GM21529 (cell line): ENCODE measurements around the gene SORBS1.
A peak's percentile ranks its signal among the peaks of the same experiment; 100 is the strongest.
"Not testable (repeated sequence)": the region's sequence is repeated elsewhere in the genome, so short reads cannot be mapped to it uniquely, and the experiment has no call there.

ENCODE experiments used
- ATAC-seq: cut with Tn5 transposase; IDR thresholded peaks from one replicate; pipeline ENCODE4 v1.9.1; 2021; ENCODE audit not compliant: unreplicated experiment

The SORBS1 gene

DNA sequence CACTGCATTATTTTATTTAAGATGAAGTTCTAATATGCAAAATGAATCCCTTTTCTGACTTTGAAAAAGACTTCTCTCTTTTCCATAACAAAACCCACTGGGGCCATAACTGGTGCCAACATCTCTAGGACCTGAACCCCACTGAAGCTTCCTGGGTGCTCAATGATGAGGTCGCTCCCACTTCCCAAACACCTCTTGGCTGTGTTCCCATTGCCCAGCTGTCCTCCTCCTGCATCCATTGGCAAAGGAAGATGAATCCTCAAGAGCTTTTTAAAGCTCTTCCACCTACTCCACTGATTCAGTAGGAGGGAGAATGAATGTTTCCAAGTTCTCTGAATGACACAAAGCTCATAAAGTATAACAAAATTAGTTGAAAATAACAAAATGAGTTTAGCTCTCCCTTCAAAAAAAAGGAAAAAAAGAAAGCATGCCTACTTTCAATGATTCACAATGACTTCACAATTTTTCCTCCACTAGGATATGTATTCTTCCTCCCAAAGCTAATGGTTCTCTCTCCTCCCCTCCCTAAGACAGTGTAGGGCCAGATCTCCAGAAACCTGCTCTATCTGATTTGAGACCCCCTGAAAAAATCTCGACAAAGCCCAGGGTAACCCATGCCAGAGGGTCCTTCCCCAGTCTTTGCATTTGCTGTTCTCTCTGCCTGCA is 64.8 kb downstream of the SORBS1 start:
- no peak for ATAC-seq

DNA sequence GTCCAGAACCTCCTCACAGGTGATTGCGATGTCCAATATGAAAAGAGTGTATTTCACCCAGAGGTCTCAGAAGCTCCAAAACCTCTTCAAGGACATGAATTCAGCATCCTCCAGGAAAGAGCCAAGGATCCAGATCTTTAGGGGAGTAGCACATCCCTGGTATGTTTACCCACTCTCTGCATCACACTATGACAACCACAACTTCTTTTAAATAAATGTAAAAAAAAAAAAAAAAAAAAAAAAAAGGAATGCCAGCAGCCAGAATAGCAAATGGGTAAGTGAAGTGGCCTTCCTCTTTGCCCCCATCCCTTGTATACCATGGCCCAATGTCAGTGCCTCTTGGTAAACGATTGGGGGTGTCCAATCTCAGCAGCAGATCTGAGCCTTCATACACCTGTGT is 67.3 kb downstream of the SORBS1 start:
- no peak for ATAC-seq

DNA sequence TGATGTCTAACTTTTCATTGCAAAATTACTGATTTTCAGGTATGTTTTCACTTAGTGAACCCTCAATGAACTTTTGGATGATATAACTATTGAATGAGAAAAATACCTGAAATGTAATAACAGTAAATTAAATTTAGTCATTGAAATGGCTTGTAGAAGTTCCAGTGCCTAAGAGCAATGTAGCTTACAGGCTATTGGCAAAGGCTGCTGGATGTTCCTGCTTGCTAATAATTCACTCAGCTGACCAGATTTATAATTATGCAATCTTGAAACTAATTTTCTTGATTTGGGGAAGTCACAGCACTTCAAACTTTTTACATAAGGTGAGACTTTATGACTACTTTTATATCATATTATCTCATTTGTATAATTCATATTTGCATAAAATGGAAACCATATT is 73.2 kb downstream of the SORBS1 start:
- no peak for ATAC-seq

DNA sequence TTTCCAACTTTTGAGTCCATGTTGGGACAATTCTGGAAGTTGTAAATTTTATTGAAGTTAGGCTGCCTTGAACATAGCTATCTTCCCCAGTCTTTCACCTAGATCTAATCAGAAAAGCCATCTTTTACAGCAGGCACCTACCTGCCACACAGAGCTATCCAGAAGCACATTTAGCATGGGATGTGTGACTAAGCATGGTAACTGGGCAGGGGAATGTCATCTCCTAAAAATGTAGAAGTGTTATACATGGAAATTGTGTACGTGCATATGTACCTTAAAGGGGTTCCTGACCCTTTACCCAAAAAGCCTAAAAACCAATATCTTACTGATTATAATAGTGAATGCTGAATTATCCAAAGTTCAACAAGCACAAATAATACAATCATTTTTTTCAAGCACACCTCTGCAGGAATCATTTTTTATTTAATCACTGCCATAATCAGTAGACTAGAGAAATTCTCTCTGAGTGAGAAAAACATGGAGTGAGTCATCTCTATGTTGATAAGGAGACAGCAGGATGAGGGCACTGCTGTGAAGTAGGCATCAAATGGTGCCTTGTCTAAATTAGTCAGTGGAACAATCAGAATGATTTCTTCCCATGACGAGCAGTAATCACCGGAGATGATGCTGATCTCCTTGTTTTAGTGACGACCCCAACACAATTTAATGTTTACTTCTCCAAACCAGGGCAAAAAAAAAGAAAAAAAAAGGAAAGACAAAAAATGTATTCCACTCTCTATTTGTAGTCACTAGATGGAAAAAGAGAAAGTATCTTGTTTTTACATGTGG is 75.9 kb downstream of the SORBS1 start:
- ATAC-seq, result no peak

DNA sequence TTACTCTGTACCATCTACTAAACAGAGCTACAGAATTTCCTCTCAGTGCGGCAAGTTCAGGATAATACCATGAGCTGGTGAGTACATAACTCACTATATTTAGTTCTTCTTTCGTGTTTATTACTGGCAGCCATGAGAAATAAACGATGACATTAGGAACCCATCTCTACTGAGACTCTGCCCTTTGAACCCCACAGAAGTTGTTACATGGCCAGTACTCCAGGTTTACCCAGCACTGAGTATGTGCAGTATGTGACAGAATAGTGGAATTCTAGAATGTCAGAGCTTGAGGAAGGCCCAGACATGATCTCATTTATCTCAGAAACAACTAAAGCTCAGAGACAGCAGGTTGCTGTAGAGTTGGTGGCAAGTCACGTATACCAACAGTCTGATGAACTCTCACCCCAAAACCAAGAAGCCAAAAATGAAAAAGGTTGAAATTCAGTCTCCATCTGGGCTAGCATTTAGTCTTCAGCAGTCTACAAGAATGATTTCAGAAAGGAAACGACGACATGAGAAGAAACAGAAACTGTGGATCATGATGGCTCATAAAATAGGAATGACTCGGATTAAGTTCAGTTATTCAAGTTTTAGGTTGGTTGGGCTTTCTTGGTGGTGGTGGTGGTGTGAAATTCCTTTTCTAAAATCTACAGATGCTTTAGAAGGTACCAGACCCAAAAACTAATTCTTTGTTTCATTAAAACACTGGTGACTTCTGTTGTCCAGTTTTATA is 78.5 kb downstream of the SORBS1 start:
- no peak for ATAC-seq

DNA sequence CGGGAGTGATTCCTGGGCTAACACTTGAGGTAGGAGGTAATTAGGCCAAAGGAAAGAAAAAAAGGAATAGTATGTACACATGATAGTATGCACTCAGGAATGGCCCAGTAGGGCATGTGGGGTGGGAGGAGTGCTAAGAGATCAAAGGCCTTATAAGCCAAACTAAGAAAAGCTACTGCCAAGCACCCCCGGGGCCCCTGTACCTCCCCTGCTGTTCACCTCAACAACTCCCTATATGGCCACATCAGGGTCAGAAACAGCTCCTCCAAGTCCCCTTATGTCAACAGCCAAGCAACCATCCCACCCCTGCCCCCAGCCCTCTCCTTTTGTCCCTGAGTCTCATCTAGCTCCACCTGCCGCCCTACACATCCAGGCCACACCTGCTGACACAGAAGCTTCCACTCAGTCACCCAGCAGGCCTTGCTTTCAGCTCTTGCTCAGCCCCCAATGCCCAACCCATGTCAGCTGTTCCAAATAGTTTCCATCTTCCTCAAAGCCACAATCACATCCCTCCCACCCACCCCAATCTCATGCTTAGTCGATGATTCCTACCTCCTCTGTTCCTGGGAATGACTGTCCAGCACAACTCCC is 80.2 kb downstream of the SORBS1 start:
- no peak for ATAC-seq

DNA sequence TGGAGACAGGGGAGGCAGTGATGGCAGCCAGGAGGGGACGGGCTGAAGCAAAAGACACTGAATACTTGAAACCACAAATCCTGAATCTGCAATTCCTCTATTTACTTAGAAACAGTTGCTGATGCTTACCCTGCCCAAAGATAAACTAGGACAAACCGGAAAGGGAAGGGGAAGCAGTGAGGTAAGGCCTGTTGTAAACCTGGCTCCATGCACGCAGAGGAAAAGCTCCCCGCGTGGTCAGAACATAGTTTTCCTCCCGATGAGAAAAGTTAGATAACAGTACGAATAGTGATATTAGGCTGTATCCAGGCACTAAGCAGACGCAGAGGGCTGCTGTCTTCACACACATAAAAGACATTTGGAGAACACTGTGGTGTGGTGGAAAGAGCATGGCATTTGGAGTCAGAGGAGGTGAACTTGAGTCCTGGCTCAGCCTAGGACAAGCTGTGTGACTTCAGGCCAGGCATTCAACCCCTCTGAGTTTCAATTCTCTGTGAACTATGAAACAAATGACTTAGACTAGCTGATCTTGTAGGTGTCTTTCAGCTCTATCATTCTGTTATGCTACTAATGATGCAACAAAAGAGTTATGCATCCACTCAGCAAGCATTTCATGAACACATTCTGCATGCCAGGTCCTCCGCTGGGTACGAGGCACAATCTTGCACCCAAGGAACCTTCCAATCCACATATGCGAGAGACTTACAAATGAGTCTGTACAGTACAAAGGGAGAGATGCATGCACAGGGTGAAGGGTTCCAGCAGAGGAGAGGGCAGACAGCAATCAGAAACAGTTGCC is 80.9 kb downstream of the SORBS1 start:
- ATAC-seq, result no peak

DNA sequence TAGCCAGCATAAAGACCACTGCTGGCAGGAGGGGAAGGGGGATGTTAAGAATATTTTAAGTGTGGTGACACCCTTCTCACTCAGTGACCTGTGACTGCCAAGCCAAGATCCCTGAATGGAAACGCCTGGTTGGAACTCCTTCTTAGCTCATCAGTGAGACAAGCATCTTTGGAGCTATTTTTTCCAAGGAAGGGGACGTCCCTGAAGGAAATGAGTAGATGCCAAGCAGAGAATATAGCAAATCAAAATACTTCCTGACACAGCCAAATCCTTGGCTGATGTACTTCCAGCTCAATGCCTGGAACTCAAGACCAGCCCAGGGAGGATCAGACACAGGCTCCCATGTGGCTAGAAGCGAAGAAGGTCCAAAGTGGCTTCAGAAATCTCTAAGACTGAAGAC is 82.2 kb downstream of the SORBS1 start:
- no peak for ATAC-seq

DNA sequence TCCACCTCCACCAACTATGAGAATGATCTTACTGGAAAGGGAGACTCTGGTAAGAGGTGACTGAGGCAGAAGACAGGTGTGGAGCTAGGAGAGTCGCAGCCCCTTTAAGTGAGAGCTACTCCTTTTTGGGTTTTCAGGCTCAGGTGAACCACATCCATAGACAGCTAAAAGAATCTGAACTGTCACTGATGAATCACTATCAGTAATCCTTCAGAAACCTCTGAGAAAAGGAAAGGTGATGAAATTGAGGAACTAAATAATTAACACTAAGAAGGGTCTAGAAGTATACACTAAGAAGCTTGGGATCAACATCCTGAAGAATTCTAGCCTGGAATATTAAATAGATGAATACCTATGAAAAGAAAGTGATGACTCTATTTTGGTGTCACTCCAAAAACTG is 83.0 kb downstream of the SORBS1 start:
- ATAC-seq, result no peak

DNA sequence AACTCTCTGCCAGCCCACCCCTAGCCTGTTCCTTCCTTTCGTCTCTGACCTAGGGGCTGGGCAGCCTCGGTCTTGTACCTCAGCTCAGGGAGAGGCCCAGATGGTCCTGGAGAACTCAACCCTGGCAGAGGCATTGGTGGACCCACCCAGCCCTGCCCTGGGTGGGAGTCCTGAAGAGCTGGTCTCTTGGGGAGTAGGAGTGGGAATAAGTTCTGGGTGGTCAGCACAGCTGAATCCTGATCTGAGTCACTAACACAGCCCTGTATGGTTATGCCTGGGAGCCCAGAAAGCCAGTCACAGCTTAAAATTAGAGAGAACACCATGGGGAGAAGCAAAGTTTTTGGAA is 84.0 kb downstream of the SORBS1 start:
- peak; percentile 46 for ATAC-seq

DNA sequence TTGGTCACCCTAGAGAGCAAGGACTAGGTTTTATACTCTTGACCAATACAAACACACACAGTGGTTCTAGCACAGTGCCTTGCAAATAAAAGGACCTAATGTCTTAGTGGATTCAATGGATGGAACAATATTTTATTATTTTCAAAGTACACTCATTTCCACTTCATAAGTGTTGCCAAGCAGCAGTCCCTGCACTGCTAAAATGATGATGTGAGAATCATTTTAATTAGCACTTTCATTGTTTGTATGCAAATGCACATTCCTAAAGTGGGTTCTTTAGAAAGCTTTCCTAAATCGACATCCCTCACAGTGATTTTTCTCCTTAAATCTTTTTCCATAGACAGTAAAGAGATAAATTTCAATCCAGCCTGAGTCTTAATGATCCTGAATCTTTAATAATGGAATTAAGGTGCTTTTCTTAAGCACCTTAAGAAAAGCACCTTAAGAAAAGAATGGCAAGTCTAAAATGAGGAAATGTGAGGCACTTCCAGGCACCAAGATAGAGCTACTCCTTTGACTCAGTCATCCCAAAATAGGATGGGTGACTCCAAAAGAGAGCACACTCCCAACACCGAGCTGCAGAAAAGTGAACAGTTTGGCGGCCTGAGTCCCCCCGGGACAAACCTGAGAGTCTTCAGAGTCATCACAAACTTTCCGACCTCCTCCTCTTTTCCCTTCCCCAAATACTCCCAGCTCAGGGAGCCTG is 84.5 kb downstream of the SORBS1 start:
- ATAC-seq, result peak; percentile 58

DNA sequence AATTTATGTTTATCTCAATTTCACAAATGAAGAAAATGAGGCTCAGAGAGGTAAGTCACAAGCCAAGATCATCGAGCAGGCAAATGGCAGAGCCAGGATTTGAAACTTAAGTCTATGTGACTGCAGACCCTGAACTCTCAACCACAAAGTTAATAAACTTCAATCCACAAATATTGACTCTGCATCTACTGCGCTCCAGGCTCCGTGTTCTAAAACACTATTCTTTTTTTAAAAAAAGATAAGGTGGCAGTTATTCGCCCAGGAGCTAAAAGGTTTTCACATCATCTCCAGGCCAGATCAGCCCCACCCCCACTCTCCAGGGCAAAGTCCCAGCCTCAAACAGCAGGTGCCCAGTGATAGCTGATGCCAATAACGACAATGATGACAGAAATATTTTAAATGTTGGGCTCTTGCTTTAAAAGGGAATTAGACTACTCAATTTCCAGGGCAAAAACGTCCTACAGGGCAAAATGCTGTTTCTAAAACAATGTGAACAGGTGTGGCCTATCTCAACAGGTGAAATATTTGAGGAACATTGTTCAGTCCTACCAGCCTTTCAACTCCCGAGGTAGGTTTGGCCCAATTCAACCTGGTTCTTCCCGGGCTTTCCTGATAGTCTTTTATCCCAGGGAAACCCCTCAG is 85.2 kb downstream of the SORBS1 start:
- no peak for ATAC-seq

DNA sequence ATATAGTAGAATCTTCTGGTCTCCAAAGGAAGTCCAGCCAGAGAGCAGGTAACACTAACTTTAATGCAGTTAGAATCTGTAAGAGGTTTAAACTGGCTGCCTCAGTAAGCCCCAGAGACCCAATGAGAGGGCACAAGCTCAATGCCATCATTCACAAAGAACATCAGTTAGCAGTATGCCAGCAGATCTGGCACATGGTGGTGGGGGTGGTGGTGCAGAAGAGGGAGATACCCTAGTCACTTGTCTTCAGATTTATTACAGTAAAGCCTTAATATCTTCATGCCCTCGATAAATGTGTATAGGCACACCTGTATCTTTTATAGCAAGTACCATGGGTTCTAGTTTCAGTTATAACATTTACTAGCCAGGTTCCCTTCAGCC is 86.2 kb downstream of the SORBS1 start:
- no peak for ATAC-seq

DNA sequence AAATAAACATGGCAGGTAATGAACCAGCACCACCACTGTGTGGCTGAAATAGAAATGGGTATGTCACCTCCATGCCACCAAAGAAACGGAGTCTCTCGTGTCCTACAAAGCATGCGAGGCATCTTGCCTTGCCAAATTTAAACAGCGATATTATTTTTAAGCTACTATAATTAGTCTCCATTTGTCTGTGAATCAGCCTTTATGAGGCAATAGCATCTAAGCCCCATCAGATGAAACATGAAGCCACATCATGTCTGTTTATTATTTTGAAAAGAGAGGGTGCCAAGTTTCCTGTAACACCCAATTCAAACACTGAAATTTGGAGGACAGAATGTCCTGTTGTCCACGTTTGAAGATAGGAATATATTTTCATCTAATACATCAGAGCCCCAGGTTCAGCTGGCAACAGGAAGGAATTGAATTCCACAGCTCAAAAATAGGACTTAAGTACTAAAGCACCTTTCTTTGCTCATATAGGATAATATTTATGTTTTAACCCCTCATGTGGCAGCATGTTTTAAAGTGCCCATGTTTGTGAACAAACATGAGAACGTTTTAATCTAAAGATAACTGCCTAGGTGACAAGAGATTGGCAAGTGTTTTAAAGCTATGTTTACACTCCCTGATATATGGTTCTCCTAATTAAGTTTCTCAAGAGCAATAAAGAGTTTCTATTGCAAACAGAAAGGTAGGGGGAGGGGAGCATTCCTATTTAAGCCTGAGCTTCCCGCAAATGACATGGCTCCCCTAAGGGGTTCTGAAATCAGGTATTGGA is 86.8 kb downstream of the SORBS1 start:
- no peak for ATAC-seq

DNA sequence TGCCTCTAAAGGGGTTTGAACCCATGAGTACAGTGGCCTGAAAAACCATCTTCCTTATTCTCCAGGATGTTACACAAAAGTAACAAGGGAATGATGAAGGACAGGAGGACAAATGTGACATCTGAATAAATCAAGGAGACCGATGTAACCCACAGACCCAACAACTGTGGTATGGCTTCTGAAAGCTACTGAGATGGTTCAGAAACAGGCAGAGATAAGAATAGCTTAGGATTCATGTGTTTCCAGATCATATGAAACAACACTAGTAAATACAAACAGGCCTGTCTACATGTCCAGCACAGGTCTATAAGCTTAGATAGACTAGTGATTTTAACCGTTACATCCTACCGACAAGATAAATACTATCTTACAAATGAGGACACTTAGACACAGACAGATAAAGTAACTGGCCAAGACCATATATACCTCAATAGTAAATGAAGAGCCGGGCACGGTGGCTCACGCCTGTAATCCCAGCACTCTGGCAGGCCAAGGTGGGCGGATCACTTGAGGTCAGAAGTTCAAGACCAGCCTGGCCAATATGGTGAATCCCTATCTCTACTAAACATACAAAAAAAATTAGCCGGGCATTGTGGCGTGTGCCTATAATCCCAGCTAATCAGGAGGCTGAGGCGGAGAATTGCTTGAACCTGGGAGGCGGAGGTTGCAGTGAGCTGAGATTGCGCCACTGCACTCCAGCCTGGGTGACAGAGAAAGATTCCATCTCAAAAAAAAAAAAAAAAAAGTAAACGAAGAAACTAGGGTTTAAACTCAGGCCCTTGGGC is 88.7 kb downstream of the SORBS1 start:
- ATAC-seq, result no peak

DNA sequence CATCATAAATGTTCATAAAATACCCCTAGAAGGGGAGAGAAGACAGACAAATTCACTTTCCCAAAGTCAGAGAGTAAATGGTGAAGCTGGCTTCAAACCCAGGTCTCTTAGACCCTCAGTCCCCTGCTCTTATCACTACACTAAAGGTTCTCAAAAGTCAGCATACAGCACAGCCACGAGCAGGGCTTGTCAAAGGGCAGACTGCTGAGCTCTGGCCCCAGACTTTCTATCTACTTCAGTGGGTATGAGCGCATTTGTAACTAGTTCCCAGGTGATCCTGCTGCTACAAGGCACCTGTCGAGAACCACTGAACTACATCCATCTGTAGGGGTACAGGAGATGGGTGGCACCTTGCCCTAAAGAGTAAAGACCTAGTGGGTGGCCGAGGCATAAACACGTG is 91.5 kb downstream of the SORBS1 start:
- ATAC-seq, result no peak

DNA sequence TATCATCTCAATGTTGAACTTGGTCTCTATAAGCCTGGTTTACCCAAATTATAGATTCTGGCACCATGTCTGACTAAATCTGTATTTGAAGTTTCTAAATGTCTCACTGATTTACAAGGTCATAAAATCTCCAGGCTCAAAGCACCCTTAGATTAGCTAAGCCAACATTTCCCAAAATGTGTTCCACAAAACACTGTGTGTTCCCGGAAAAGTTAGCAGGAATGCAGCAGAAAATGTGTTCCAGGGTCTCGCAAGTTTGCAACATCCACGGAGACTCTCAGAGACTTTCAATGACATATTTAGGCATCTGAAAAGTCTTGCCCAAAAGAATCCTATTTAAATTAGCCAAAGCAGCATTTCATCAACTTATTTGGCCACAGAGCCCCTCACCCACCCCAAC is 91.9 kb downstream of the SORBS1 start:
- no peak for ATAC-seq

DNA sequence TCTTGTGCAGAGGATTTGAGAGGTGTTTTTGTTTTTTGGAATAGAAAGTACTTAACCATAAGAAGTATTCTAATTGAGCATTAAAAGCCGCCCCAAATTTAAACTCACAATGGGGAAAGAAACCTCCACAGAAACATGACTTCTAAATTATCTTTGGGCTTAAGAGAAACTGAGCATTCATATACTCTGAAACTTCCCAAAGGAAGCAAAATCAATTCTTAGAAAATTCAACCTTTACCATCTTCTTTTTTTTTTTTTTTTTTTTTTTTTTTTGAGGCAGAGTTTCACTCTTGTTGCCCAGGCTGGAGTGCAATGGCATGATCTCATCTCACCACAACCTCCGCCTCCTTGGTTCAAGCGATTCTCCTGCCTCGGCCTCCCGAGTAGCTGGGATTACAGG is 93.5 kb downstream of the SORBS1 start:
- not testable (repeated sequence) for ATAC-seq
